ENCODE results near the gene PDCD2L.
"Not testable (repeated sequence)": the region's sequence is repeated elsewhere in the genome, so short reads cannot be mapped to it uniquely, and the experiment has no call there.

PDCD2L gene

DNA sequence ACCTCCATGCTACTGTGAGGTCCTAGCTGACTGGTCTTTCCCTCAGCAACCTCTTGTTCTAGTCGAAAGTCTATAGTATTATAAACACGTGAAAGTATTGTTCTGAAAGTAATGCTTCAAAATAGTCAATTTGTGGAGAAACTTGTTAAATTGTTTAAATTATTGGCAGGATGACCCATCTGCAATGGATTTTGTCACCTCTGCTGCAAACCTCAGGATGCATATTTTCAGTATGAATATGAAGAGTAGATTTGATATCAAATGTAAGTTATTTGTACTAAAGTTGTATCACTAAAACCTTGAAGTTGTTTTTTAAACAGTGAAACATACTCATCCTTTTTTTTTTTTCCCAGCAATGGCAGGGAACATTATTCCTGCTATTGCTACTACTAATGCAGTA is 49.9 kb downstream of the PDCD2L start:
- TF ChIP-seq CTCF (conservative IDR thresholded peaks at IDR 0.05; ENCODE audit: low read depth, low read length), result no peak
- no peak for DNase-seq (ENCODE audit: low read depth)

DNA sequence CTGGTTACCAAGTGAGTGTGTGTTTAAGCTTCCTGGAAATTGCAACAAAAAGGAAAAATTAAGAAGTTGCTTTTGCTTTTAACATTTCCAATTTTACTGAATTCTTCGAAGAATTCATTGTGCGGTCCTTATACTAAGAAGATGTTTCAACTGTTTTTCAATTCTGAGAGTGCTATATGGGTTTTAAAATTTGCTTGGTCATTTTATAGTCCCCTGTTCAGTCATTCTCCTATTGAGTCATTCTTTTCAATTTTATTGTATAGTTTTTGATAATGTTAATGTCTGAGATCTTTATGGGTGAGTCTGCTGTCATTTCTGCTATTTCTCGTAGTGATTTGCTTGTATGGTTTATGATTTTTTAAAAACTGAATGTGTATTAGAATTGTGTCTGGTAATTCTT is 50.5 kb downstream of the PDCD2L start:
- H3K4me3 ChIP-seq (ENCODE audit: low read length), result no peak overlapping the region
- TF ChIP-seq CTCF (conservative IDR thresholded peaks at IDR 0.05; ENCODE audit: low read depth, low read length), result no peak
- DNase-seq (ENCODE audit: low read depth), result no peak

More for the DNA sequence above, 49.9 kb downstream of the PDCD2L start:
- H3K4me3 ChIP-seq (ENCODE audit: low read length), result no peak overlapping the region

GRCh38 chr19:34455783-34456480 is 51.7 kb downstream of the PDCD2L start:
- H3K4me3 ChIP-seq (ENCODE audit: low read length); DNase-seq (ENCODE audit: low read depth): not testable (repeated sequence)

DNA sequence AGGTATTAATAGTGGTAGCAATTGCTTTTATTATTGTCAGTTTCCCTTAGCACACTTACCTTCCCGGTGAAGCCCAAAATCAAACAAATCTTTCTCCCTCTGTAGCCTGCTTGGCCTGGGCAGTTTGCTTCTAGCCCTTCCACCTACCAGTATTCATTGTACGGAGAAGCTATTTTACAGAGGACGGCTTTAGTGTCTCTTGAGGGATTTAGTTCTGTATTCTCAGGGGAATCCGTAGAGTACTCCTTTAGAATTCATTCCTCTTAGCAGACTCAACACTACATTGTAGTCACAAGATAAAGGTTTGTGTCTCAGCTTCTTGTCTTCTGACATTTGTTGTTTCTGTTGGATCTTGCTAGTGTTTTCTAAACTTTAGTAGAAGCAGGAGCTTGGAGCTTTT is 53.2 kb downstream of the PDCD2L start:
- no peak for TF ChIP-seq CTCF (conservative IDR thresholded peaks at IDR 0.05; ENCODE audit: low read depth, low read length)
- no peak for DNase-seq (ENCODE audit: low read depth)
- no peak overlapping the region for H3K4me3 ChIP-seq (ENCODE audit: low read length)

GRCh38 chr19:34458677-34459076 is 54.5 kb downstream of the PDCD2L start:
- TF ChIP-seq CTCF (conservative IDR thresholded peaks at IDR 0.05; ENCODE audit: low read depth, low read length), result no peak
- H3K4me3 ChIP-seq (ENCODE audit: low read length), result no peak overlapping the region
- DNase-seq (ENCODE audit: low read depth), result no peak

- no peak overlapping the region for H3K4me3 ChIP-seq (ENCODE audit: low read length)
- TF ChIP-seq CTCF (conservative IDR thresholded peaks at IDR 0.05; ENCODE audit: low read depth, low read length), result no peak
- no peak for DNase-seq (ENCODE audit: low read depth)
Observed at GRCh38 chr19:34459614-34460013, 55.4 kb downstream of the PDCD2L start.

DNA sequence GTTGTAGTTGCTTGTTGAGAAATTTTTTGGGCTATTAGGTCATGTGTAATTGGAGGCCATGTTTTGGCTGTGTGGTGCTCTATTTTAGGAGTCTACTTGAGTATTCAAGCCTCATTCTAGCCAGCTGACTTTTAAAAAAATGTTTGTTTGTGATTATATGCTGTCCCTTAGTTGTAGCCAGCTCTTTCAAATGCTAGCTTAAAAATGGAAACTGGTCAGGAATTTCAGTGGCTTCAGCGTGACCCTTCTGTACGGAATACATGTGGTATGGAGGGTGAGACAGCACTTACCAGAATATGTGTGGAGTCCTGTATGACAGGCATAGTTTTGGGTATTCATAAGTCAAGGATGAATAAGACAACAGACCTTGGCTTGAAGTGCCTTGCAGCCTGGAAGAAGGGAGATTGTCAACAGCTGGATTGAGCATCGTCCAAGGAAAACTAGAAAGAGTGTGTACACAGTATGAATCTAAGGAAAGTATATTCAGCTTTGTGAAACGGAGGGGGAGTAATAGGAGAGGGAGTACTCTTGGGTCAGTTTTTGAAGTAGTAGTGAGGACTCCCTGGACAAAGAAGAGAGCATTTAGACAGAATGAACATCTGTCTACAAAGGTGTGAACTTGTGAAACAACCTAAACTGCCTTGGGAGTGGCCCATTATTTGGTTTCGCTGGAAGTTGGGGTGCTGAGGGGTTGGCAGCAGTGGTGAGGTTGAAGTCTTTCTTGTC is 57.3 kb downstream of the PDCD2L start:
- DNase-seq (ENCODE audit: low read depth), result no peak
- no peak overlapping the region for H3K4me3 ChIP-seq (ENCODE audit: low read length)
- no peak for TF ChIP-seq CTCF (conservative IDR thresholded peaks at IDR 0.05; ENCODE audit: low read depth, low read length)

DNA sequence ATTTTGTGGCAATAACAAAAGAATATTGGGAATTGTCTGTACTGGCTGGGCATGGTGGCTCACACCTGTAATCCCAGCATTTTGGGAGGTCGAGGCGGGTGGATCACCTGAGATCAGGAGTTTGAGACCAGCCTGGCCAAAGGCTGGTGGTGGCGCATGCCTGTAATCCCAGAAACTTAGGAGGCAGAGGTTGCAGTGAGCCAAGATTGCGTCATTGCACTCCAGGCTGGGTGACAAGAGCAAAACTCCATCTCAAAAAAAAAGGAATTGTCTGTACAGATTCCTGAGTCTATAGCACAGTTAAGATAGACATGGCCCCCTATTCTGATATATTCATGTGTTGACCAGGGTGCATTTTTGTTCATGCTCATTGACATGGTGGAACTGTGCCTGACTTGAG is 60.6 kb downstream of the PDCD2L start:
- not testable (repeated sequence) for DNase-seq (ENCODE audit: low read depth)

More for the DNA sequence above, 60.6 kb downstream of the PDCD2L start:
- H3K4me3 ChIP-seq (ENCODE audit: low read length), result not testable (repeated sequence)

All from retinal pigment epithelial cell (primary cell).